ENCODE measurements around the gene DPP6. TPM values are rescaled to one million over a fixed set of nuclear protein-coding genes. Genes with fewer than 3 reads are reported as not detected.
"Not testable (repeated sequence)": the region's sequence is repeated elsewhere in the genome, so short reads cannot be mapped to it uniquely, and the experiment has no call there.

The DPP6 gene
- total RNA-seq, 1 donor, result under 0.01 TPM

GRCh38 chr7:154672659-154673415 is 620.6 kb downstream of the DPP6 start:
- TF ChIP-seq CTCF (IDR thresholded peaks at IDR 0.05; ENCODE audit: insufficient read depth, low read depth, low read length), result no peak
- no peak overlapping the region for H3K4me3 ChIP-seq (ENCODE audit: low read depth, low read length)
- DNase-seq (ENCODE audit: low read depth), result no peak

GRCh38 chr7:154674191-154674590 is 622.0 kb downstream of the DPP6 start:
- no peak overlapping the region for H3K4me3 ChIP-seq (ENCODE audit: low read depth, low read length)
- no peak for DNase-seq (ENCODE audit: low read depth)
- no peak for TF ChIP-seq CTCF (IDR thresholded peaks at IDR 0.05; ENCODE audit: insufficient read depth, low read depth, low read length)

GRCh38 chr7:154675560-154675959 is 623.4 kb downstream of the DPP6 start:
- no peak overlapping the region for H3K4me3 ChIP-seq (ENCODE audit: low read depth, low read length)
- DNase-seq (ENCODE audit: low read depth), result no peak
- no peak for TF ChIP-seq CTCF (IDR thresholded peaks at IDR 0.05; ENCODE audit: insufficient read depth, low read depth, low read length)

- not testable (repeated sequence) for H3K4me3 ChIP-seq (ENCODE audit: low read depth, low read length); DNase-seq (ENCODE audit: low read depth)
These were observed 623.8 kb downstream of the DPP6 start for GRCh38 chr7:154676033-154676421.

- no peak for DNase-seq (ENCODE audit: low read depth)
- no peak overlapping the region for H3K4me3 ChIP-seq (ENCODE audit: low read depth, low read length)
- no peak for TF ChIP-seq CTCF (IDR thresholded peaks at IDR 0.05; ENCODE audit: insufficient read depth, low read depth, low read length)
These were observed 624.4 kb downstream of the DPP6 start for GRCh38 chr7:154676422-154677073.

- no peak overlapping the region for H3K4me3 ChIP-seq (ENCODE audit: low read depth, low read length)
- TF ChIP-seq CTCF (IDR thresholded peaks at IDR 0.05; ENCODE audit: insufficient read depth, low read depth, low read length), result no peak
- no peak for DNase-seq (ENCODE audit: low read depth)
These were observed 625.3 kb downstream of the DPP6 start for GRCh38 chr7:154677454-154677853.

GRCh38 chr7:154678001-154678550 is 625.9 kb downstream of the DPP6 start:
- H3K4me3 ChIP-seq (ENCODE audit: low read depth, low read length); DNase-seq (ENCODE audit: low read depth): not testable (repeated sequence)
